HCT116 (cell line): ENCODE data around the gene DPY19L2.

ENCODE experiments used
- ATF3 ChIP-seq: IDR thresholded peaks from 2 replicates; pipeline ENCODE4 v1.6.1; 2012
- CEBPB ChIP-seq: IDR thresholded peaks from 2 replicates; pipeline ENCODE4 v1.6.1; 2012; ENCODE audit warnings: low read depth
- CTCF ChIP-seq, 3 experiments: fragments of 200-600 bp in 1 of 3; sonication (generic) in 1 of 3; IDR thresholded peaks in 2 of 3; conservative IDR thresholded peaks in 1 of 3; 2 replicates each; pipeline ENCODE4 v1.5.1; 2012 to 2017; ENCODE audit warnings: low read depth in 2 of 3, low read length in 2 of 3, antibody characterized with exemption in 1 of 3, borderline replicate concordance in 1 of 3, control low read depth in 1 of 3, mild to moderate bottlenecking in 1 of 3, mixed read lengths in 1 of 3, mixed run types in 1 of 3, moderate library complexity in 1 of 3; ENCODE audit not compliant: insufficient read depth in 1 of 3
- EZH2 ChIP-seq: fragments of 200-600 bp; sonication (generic); IDR thresholded peaks from 2 replicates; pipeline ENCODE4 v1.6.1; 2017; ENCODE audit warnings: antibody characterized with exemption, mixed run types
- EZH2phosphoT487 ChIP-seq: fragments of 200-600 bp; IDR thresholded peaks from 2 replicates; pipeline ENCODE4 v1.6.1; 2018; ENCODE audit warnings: antibody characterized with exemption, borderline replicate concordance
- FOSL1 ChIP-seq: IDR thresholded peaks from 2 replicates; pipeline ENCODE4 v1.6.1; 2012; ENCODE audit warnings: low read depth
- MAX ChIP-seq: IDR thresholded peaks from 2 replicates; pipeline ENCODE4 v1.6.1; 2012
- POLR2A ChIP-seq: IDR thresholded peaks from 2 replicates; pipeline ENCODE4 v1.7.0; 2011; ENCODE audit warnings: borderline replicate concordance; ENCODE audit not compliant: insufficient read depth, insufficient read length; ENCODE audit errors: extremely low read depth
- POLR2AphosphoS5 ChIP-seq: IDR thresholded peaks from 2 replicates; pipeline ENCODE4 v1.6.1; 2011; ENCODE audit warnings: mild to moderate bottlenecking, low read depth, low read length, moderate library complexity
- REST ChIP-seq: IDR thresholded peaks from 2 replicates; pipeline ENCODE4 v1.6.1; 2012; ENCODE audit warnings: low read depth
- SP1 ChIP-seq: IDR thresholded peaks from 2 replicates; pipeline ENCODE4 v1.6.1; 2012; ENCODE audit warnings: low read depth
- SRF ChIP-seq: IDR thresholded peaks from 2 replicates; pipeline ENCODE4 v1.6.1; 2012; ENCODE audit warnings: low read depth
- ZNF274 ChIP-seq: fragments of 200-500 bp; sonication (Bioruptor generic); IDR thresholded peaks from 2 replicates; pipeline ENCODE4 v1.6.1; 2014; ENCODE audit warnings: mild to moderate bottlenecking, low read depth, low read length, inconsistent platforms

- TF ChIP-seq POLR2AphosphoS5 (no peak), EZH2 (no peak), SP1 (no peak), CTCF (IDR thresholded peaks at IDR 0.05 in 2 of 3, conservative IDR thresholded peaks at IDR 0.05 in 1 of 3; ENCODE audit: borderline replicate concordance in 1 of 3, insufficient read depth in 1 of 3, low read depth in 2 of 3, low read length in 2 of 3) (no peak), POLR2A (no peak), SRF (no peak), CEBPB (no peak), MAX (no peak), REST (no peak), EZH2phosphoT487 (no peak), ATF3 (no peak), ZNF274 (no peak), FOSL1 (no peak)
Observed at GRCh38 chr12:63706336-63706735, 38.0 kb upstream of the DPY19L2 start.
